Germinal center (tissue), 1 donor: Measurements from ENCODE around the gene NRG3.
"Not testable (repeated sequence)": the region's sequence is repeated elsewhere in the genome, so short reads cannot be mapped to it uniquely, and the experiment has no call there.

Source experiments
- DNase-seq: peaks from one replicate; pipeline ENCODE4 v3.0.0; 2012; ENCODE audit warnings: mixed read lengths, low spot score

Gene NRG3

DNA sequence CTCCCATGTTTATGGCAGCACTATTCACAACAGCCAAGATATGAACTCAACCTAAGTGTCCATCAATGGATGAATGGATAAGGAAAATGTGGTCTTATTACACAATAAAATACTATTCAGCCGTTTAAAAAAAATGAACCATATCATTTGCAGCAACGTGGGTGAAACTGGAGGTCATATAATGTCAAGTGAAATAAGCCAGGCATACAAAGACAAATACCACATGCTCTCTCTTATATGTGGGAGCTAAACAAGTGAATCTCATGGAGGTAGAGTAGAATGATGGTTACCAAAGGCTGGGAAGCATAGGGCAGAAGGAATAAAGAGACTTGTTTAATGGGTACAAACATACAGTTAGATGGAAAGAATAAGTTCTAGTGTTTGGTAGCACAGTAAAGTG, 699.1 kb downstream of the NRG3 start:
- DNase-seq = no peak

DNA sequence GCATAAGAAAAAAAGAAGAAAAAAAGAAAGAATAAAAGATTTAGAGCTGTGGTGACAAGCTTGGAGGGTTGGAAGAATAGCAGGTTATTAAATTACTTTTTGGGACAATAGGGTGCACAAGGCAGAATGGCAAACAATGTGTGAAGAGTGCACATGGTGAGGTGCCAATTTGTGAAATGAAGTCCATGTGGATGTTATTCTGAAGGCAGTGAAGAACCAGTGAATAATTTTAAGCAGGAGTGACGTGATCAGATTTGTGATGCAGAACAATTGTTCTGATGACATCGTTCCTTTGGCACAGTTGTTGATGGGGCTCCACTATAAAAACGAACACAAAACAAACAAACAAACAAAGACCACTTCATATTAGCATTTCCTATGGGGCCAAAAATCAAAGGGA, 700.3 kb downstream of the NRG3 start:
- DNase-seq = no peak

GRCh38 chr10:82576093-82576492, 701.1 kb downstream of the NRG3 start:
- DNase-seq = no peak

DNA sequence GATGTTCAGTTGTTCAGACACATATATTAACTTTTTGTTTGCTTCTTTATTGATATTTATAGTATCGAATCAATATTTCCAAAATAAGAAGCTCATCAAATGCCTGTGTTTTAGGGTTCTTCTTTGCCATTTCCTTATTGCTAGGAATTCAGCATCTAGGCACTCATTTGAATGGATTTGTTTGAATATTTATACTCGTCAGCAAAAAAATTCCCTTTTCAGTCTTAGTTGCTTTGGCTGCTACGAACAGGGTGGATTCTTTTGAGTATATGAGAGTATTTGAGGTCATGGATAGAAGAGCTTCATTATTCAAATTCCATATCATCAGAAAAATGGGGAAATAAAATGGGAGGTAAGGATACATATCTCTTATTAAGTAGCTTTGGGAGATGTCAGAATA, 706.9 kb downstream of the NRG3 start:
- no peak for DNase-seq

GRCh38 chr10:82591421-82591820, 716.4 kb downstream of the NRG3 start:
- no peak for DNase-seq

DNA sequence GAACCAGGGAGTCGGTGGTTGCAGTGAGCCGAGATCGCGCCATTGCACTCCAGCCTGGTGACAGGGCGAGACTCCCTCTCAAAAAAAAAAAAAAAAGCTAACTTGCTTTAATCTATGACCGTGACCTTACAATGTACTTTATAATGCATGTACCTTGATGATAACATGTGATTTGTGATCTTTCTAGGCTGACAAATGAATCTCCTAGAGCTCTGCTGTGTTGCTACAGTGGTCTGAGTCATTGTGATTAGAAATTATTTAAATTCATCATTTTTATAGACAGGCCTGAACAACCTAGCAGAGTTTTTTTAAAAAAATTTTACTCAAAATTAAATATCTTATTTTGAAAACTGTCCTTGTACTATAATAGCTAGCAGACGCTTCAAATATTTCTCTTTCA, 722.8 kb downstream of the NRG3 start:
- DNase-seq = no peak

GRCh38 chr10:82609845-82610244, 734.9 kb downstream of the NRG3 start:
- DNase-seq = no peak

DNA sequence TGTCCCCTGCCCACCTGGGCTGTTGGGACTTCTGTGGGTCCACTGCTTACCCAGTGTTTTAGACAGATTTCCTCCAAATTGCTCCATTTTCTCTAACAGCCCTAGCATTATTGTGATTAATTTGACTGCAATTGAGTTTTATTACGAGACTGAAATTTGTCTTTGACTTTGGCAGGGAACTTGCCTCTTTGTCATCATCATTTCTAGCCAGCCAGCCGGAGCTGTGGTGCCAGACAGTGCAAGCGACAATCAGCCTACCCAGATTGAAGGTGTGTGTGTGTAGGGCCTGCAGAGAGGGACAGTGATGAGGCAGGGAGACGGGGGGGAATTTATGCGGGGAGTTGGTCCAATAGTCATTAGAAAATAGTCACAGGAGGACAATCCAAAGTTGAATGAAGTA, 743.0 kb downstream of the NRG3 start:
- no peak for DNase-seq

- DNase-seq = no peak
These were observed 746.7 kb downstream of the NRG3 start for GRCh38 chr10:82621680-82622079.

DNA sequence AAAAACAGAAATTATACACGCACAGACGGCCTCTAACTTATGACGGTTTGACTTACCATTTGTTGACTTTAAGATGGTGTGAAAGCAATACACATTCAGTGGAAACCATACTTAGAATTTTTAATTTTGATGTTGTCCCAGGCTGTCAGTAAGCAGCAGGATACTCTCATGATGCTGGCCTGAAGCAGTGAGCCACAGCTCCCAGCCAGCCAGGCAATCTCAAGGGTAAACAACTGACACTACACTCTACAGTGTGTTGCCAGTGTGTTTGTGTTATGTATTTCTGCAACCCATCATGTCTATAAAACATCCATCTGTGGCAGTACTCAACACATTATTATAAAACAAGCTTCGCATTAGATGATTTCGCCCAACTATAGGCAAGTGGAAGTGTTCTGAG, 747.5 kb downstream of the NRG3 start:
- DNase-seq = no peak

DNA sequence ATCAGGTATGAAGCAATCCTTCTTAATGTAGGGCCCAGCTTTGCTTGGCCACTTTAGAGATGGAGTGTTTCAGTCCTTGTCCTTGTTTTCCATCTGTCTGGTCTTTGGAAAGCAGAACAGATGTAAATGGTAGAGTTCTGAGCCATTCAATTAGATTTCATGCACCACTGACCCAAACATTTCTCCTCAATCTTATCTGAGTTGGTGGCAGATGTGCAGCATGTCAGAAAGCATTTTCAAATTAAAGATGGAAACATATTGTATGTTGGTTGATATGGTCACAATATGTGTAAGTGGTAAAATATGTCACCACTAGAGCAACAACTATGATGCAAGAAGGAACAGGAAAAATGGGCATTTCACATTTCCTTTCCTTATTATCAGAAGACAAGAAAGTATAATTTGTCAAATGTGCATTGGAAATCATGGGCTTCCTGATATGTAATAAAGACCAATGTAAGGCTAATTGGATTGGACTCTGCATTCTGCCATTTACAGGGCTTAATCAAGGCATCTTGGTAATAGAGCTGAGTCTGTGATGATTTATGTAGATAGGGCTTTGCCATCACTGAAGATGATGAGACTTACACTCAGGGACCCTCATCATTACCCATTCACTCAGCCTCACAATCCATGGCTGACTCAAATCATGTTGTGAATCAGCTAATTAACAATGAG, 750.7 kb downstream of the NRG3 start:
- no peak for DNase-seq

GRCh38 chr10:82628373-82628772, 753.4 kb downstream of the NRG3 start:
- DNase-seq = no peak

- DNase-seq = no peak
These were observed 768.1 kb downstream of the NRG3 start for GRCh38 chr10:82643076-82643475.

- no peak for DNase-seq
These were observed 768.6 kb downstream of the NRG3 start for GRCh38 chr10:82643601-82644000.

DNA sequence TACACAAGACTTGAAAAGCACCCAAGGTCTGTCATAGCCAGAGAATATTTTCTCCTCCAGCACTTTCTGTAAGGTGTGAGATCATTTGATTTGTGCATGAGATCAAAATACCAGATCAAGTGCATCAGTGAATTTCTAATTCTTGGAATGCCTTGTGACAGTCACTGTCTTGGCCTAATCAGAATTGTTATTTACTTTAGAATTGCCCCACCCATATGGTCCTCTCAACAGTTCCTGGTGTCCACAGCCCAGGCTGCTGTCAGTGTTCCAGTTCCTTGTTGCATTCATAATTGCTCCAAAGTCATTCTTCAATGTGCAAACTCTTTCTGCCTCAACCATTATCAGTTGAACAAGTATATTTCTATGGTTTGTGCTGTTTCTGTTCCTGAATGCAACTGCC, 770.2 kb downstream of the NRG3 start:
- DNase-seq = no peak

DNA sequence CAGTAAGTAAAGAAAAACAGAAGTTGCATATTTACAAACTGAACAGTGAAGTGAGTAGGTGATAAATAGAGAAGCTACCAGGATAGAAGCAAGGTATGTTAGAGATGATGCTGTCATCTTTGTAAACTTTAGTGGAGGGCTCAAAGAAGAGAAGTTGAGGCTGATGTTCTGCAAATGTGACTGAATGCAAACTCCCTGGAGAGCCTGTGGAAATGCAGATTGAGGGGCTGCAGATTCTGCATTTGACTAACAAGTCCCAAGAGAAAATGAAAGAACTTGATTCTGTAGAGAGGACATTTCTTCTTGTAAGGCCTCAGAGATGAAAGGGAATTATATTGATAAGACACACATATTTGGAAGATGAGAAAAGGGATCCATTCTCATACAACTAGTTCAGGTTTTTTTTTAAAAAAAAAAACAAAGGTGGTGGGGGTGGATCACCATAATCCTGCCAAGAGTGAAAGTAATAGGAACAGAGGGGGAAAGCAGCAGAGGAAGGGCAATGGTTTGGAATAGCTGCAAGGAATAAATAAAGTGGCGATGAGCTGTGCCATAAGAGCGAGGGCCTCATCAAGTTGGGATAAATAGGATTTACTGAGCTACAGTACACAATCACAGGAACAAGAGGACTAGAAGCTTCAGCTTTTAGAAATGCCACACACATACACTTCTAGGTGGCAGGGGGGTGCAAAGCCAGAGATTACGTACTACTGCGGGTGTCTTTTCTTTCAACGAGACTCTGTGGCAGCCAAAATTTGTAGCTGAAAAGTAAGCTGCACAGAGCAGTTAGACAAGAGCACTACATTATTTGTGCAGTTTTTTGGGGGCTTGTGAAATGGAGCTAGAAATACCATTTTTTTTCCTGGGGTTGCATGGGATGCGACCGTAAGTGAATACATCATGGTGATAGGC, 778.5 kb downstream of the NRG3 start:
- DNase-seq = no peak

DNA sequence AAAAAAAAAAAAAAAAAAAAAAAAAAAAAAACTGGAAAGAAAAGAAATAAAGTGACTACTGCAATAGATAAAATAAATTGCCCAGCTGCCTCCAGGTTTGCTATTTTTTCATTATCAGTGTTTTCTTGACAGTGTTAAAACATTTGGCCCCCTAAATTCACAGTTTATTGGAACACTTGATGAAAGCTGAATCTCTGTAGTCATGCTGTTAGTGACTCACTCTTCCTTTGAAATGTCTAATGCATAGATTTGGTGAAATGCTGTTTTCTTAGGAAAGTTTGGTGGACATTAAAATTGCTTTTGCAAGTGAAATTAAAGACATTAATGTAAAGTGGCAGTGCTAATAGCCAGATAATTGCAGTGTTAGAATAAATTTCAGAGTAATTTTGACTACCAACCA, 785.2 kb downstream of the NRG3 start:
- no peak for DNase-seq

DNA sequence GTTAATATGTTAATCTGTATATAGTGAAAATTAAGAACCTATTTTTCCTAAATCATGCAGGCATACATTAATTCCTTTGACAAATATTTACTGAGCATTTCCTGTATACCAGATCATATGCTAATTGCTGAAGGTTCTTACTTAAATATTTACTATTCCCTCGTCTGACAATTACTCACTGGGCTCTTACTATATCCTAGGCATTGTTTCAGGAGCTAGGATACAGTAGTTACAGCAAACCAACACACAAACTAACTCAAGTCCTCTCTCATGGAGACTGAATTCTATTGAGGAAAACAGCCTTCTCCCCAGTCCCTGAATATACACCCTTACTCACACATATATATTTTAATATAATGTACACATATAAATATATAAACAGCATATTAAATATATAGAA, 786.0 kb downstream of the NRG3 start:
- DNase-seq = no peak

- no peak for DNase-seq
These were observed 786.7 kb downstream of the NRG3 start for GRCh38 chr10:82661701-82662100.

DNA sequence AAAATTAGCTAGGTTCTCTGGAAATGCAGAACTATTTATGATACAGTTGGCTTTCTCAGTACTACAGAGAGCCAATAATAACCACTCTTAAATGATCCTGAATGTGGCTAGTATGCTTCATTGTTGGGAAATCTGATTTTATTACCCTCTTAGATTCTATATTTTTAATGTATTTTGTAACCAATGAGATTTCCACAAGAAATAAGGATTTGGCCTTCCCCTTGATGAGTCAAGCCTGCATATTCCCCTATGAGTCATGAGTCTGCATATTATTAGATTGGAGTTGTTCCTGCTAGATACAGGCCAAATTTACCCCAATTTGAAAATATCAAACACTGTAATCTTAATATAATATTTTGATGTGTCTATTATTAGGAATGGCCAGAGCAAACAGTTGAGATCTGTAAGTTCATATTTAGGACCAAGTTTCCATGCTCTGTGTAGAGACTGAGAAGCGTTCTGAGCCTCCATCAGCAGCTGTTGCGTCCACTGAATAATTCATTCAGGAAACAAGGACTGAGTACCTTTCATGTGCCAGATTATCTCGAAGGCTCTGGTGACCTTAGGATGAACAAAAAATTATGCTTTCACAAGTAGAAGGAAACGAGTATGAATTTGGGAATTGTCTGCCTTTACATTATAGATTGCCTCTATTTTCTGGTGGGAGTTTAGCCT, 793.4 kb downstream of the NRG3 start:
- no peak for DNase-seq

GRCh38 chr10:82674036-82674435, 799.0 kb downstream of the NRG3 start:
- no peak for DNase-seq

DNA sequence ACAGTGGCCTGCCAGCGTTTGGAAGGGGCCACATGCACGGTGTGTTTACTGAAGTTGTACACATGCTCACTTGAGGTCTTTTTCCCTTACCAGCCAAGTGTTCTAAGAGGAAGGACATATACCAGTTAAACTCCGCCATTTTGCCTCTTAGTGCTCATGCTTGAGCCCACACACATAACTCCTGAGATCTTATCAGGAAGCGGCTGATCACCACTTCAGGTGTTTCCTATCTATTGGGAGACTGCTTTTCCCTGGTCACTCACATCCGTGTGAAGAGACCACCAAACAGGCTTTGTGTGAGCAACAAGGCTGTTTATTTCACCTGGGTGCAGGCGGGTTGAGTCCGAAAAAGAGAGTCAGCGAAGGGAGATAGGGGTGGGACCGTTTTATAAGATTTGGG, 802.9 kb downstream of the NRG3 start:
- DNase-seq = not testable (repeated sequence)

GRCh38 chr10:82678451-82678850, 803.5 kb downstream of the NRG3 start:
- DNase-seq = not testable (repeated sequence)
